Panc1 (cell line): Measurements from ENCODE around the gene PYGO2. TPM values are rescaled to one million over a fixed set of nuclear protein-coding genes. Genes with fewer than 3 reads are reported as not detected.
A peak's percentile ranks its signal among the peaks of the same experiment; 100 is the strongest.

Source experiments
- ATAC-seq: fragments of 200-7000 bp; cut with Tn5 transposase; 2 replicates; pipeline ENCODE4 v1.9.1; 2020; ENCODE audit warnings: mild to moderate bottlenecking, moderate library complexity
- BruUV-seq: library from RNA; stranded (reverse); fragments of 400-500 nt; replicated peaks from 2 replicates; lab custom pipeline; 2021; lab: Mats Ljungman, UMichigan
- CTCF ChIA-PET: fragments of 300-600 bp; sonication (Branson Sonifier 250); formaldehyde crosslinking; loops from one replicate; lab custom pipeline; 2022; ENCODE audit warnings: antibody characterized with exemption; lab: Charles Lee
- POLR2A ChIA-PET: fragments of 300-600 bp; sonication (Branson Sonifier 250); formaldehyde crosslinking; loops from one replicate; lab custom pipeline; 2022; ENCODE audit warnings: antibody characterized with exemption; lab: Charles Lee
- DNase-seq: peaks from one replicate; pipeline ENCODE4 v3.0.0-alpha.2; 2010; ENCODE audit warnings: low read depth, low spot score
- H3K27ac ChIP-seq: 2 replicates; pipeline ENCODE4 v1.5.1; 2011; ENCODE audit warnings: mild to moderate bottlenecking, low read length, inconsistent platforms
- H3K27me3 ChIP-seq: fragments of 200-500 bp; sonication (Bioruptor generic); 2 replicates; pipeline ENCODE4 v1.6.0; 2014; ENCODE audit warnings: low read length, inconsistent platforms; ENCODE audit not compliant: control insufficient read depth, insufficient read depth
- H3K36me3 ChIP-seq: fragments of 200-500 bp; sonication (Bioruptor generic); 2 replicates; pipeline ENCODE4 v1.5.1; 2014; ENCODE audit warnings: inconsistent platforms, mild to moderate bottlenecking, low read length, moderate library complexity; ENCODE audit not compliant: control insufficient read depth, insufficient read depth
- H3K4me1 ChIP-seq: 2 replicates; pipeline ENCODE4 v1.5.1; 2011; ENCODE audit warnings: inconsistent platforms, mild to moderate bottlenecking, low read length, moderate library complexity; ENCODE audit not compliant: control insufficient read depth, insufficient read depth
- H3K4me3 ChIP-seq, 2 experiments: 2 replicates each; pipeline ENCODE4 v1.5.1; 2011 to 2012; ENCODE audit warnings: low read depth in 2 of 2, low read length in 2 of 2, mild to moderate bottlenecking in 2 of 2, inconsistent platforms in 1 of 2, moderate library complexity in 1 of 2
- H3K9me3 ChIP-seq: fragments of 200-500 bp; sonication (Bioruptor generic); 2 replicates; pipeline ENCODE4 v1.5.1; 2014; ENCODE audit warnings: low read depth, mild to moderate bottlenecking, inconsistent platforms, low read length, moderate library complexity; ENCODE audit not compliant: control insufficient read depth, insufficient read depth
- POLR2AphosphoS5 ChIP-seq: IDR thresholded peaks from 2 replicates; pipeline ENCODE4 v1.6.1; 2012; ENCODE audit warnings: mild to moderate bottlenecking, low read depth, low read length, moderate library complexity
- SIN3A ChIP-seq: IDR thresholded peaks from 2 replicates; pipeline ENCODE4 v1.6.1; 2012; ENCODE audit warnings: low read depth, mild to moderate bottlenecking, low read length, moderate library complexity, borderline replicate concordance; ENCODE audit not compliant: insufficient read depth
- TCF7L2 ChIP-seq: IDR thresholded peaks from 2 replicates; pipeline ENCODE4 v1.6.1; 2011; ENCODE audit warnings: mild to moderate bottlenecking, low read depth, low read length, inconsistent platforms
- in situ Hi-C: cut with HindIII; loops from 2 replicates; pipeline ENCODE4 v1.10.0; 2016; ENCODE audit warnings: low sequenced_read_pairs, low pct_unique_long_range_greater_than_20kb
- intact Hi-C: fragments of 100-400 bp; cut with micrococcal nuclease; formaldehyde crosslinking; loops from one replicate; pipeline ENCODE4 v1.10.0; 2022; ENCODE audit not compliant: unreplicated experiment
- total RNA-seq: library from RNA; stranded (reverse); gene quantifications from one replicate; pipeline ENCODE4 v1.2.1, GENCODE V29; 2021; ENCODE audit not compliant: unreplicated experiment
- TF ChIP-seq, protein P1 (sequence below): fragments of 450-650 bp; IDR thresholded peaks from 2 replicates; pipeline ENCODE4 v1.5.1; 2017; ENCODE audit warnings: mild to moderate bottlenecking
- TF ChIP-seq, protein P2 (sequence below), 2 experiments: IDR thresholded peaks; 2 replicates each; pipeline ENCODE4 v1.6.1; 2011 to 2012; ENCODE audit warnings: low read depth in 2 of 2, control low read depth in 1 of 2, low read length in 1 of 2, mild to moderate bottlenecking in 1 of 2, moderate library complexity in 1 of 2; ENCODE audit not compliant: insufficient read depth in 1 of 2

Gene PYGO2
- total RNA-seq, 1 experiment from 2014 or later, result 41.1 TPM

GRCh38 chr1:155000411-155000725 is 38.8 kb upstream of the PYGO2 start:
- CTCF ChIA-PET, result no interaction called here
- no peak for DNase-seq

GRCh38 chr1:154999571-155000410 is 38.2 kb upstream of the PYGO2 start:
- TF ChIP-seq, protein P1, sequence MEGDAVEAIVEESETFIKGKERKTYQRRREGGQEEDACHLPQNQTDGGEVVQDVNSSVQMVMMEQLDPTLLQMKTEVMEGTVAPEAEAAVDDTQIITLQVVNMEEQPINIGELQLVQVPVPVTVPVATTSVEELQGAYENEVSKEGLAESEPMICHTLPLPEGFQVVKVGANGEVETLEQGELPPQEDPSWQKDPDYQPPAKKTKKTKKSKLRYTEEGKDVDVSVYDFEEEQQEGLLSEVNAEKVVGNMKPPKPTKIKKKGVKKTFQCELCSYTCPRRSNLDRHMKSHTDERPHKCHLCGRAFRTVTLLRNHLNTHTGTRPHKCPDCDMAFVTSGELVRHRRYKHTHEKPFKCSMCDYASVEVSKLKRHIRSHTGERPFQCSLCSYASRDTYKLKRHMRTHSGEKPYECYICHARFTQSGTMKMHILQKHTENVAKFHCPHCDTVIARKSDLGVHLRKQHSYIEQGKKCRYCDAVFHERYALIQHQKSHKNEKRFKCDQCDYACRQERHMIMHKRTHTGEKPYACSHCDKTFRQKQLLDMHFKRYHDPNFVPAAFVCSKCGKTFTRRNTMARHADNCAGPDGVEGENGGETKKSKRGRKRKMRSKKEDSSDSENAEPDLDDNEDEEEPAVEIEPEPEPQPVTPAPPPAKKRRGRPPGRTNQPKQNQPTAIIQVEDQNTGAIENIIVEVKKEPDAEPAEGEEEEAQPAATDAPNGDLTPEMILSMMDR, result 0 out of 2 replicates have a peak, but pooled peaks have one; percentile 43
- TF ChIP-seq, protein P2, sequence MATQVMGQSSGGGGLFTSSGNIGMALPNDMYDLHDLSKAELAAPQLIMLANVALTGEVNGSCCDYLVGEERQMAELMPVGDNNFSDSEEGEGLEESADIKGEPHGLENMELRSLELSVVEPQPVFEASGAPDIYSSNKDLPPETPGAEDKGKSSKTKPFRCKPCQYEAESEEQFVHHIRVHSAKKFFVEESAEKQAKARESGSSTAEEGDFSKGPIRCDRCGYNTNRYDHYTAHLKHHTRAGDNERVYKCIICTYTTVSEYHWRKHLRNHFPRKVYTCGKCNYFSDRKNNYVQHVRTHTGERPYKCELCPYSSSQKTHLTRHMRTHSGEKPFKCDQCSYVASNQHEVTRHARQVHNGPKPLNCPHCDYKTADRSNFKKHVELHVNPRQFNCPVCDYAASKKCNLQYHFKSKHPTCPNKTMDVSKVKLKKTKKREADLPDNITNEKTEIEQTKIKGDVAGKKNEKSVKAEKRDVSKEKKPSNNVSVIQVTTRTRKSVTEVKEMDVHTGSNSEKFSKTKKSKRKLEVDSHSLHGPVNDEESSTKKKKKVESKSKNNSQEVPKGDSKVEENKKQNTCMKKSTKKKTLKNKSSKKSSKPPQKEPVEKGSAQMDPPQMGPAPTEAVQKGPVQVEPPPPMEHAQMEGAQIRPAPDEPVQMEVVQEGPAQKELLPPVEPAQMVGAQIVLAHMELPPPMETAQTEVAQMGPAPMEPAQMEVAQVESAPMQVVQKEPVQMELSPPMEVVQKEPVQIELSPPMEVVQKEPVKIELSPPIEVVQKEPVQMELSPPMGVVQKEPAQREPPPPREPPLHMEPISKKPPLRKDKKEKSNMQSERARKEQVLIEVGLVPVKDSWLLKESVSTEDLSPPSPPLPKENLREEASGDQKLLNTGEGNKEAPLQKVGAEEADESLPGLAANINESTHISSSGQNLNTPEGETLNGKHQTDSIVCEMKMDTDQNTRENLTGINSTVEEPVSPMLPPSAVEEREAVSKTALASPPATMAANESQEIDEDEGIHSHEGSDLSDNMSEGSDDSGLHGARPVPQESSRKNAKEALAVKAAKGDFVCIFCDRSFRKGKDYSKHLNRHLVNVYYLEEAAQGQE (IDR thresholded peaks at IDR 0.05; ENCODE audit: insufficient read depth in 1 of 2, low read depth in 2 of 2, low read length in 1 of 2), result no peak
- Histone ChIP-seq H3K36me3 (peaks cover 3% of the 10 kb centered on the region; the same call in 1 of the 2 replicates), H3K9me3 (no peaks in the 10 kb centered on the region), H3K4me3 (peak overlapping the region; percentile 69 to 74), H3K27ac (peak overlapping the region; percentile 79), H3K27me3 (no peaks in the 10 kb centered on the region), H3K4me1 (peaks cover 17% of the 10 kb centered on the region)
- DNase-seq (no peak), ATAC-seq (no peak)
- ChIA-PET POLR2A (interaction anchor here (0.6 to 1.0 kb wide), 2 partner anchors 17 to 208 kb away, joined by 3 to 10 read pairs; partner anchors contain the start of gene FLAD1), CTCF (interaction anchor here (0.6 to 1.3 kb wide), 2 partner anchors 16 to 53 kb away, joined by 3 to 5 read pairs; partner anchors contain the start of gene FLAD1)
- in situ Hi-C loops, result no loop called here
- BruUV-seq, result no TSS peak
- intact Hi-C loops, result loop anchor here (5.0 kb wide), 1 partner anchor 272 kb away; no protein-coding TSS in a partner anchor

More at GRCh38 chr1:155000411-155000725, 38.8 kb upstream of the PYGO2 start:
- H3K4me1 ChIP-seq, result peaks cover 22% of the 10 kb centered on the region
- BruUV-seq, result no TSS peak
- H3K27ac ChIP-seq, result peak overlapping the region; percentile 94
- no peaks in the 10 kb centered on the region for H3K9me3 ChIP-seq
- POLR2A ChIA-PET, result interaction anchor here (1.0 kb wide), 1 partner anchor 18 kb away, joined by 10 read pairs; the partner anchor contains the start of gene FLAD1
- TF ChIP-seq, protein P1, result no peak
- no peak for TF ChIP-seq SIN3A
- TF ChIP-seq TCF7L2, result no peak
- TF ChIP-seq POLR2AphosphoS5, result no peak
- TF ChIP-seq, protein P2 (IDR thresholded peaks at IDR 0.05; ENCODE audit: insufficient read depth in 1 of 2, low read depth in 2 of 2, low read length in 1 of 2), result no peak
- peak overlapping the region; percentile 69 to 74 for H3K4me3 ChIP-seq
- ATAC-seq, result no peak
- intact Hi-C loops (loop anchor here (5.0 kb wide), 1 partner anchor 273 kb away; no protein-coding TSS in a partner anchor), in situ Hi-C loops (no loop called here)
- H3K36me3 ChIP-seq, result peaks cover 3% of the 10 kb centered on the region; the same call in 1 of the 2 replicates
- H3K27me3 ChIP-seq, result no peaks in the 10 kb centered on the region
